Measurements from ENCODE around the gene MBOAT1.

DNA sequence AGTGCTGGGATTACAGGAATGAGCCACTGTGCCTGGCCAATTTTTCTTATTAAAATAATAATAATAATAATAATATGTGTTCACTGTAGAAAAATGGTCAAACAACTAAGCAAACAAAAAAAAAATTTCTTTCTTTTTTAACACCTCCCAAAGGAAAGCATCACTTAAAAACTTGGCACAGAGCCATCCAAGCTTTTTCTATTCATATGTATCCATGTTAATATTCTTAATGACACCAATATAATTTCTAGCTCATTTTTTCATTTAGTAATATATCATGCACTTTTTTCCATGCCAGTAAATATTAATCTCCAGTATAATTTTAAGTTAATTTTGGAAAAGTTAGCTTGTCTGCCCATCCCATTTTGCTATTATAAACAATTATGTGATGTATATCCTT is 101.8 kb downstream of the MBOAT1 start:
- TF ChIP-seq SP2 (CRISPR knock-in tag; IDR thresholded peaks at IDR 0.05): no peak
- no peak for TF ChIP-seq CREB1 (IDR thresholded peaks at IDR 0.05)
- no peak for TF ChIP-seq CREB1 (CRISPR knock-in tag; IDR thresholded peaks at IDR 0.05)
- TF ChIP-seq POLR2AphosphoS5 (IDR thresholded peaks at IDR 0.05; ENCODE audit: low read depth, low read length): no peak
- TF ChIP-seq CCDC6 (CRISPR knock-in tag; IDR thresholded peaks at IDR 0.05): no peak
- TF ChIP-seq, protein P1, sequence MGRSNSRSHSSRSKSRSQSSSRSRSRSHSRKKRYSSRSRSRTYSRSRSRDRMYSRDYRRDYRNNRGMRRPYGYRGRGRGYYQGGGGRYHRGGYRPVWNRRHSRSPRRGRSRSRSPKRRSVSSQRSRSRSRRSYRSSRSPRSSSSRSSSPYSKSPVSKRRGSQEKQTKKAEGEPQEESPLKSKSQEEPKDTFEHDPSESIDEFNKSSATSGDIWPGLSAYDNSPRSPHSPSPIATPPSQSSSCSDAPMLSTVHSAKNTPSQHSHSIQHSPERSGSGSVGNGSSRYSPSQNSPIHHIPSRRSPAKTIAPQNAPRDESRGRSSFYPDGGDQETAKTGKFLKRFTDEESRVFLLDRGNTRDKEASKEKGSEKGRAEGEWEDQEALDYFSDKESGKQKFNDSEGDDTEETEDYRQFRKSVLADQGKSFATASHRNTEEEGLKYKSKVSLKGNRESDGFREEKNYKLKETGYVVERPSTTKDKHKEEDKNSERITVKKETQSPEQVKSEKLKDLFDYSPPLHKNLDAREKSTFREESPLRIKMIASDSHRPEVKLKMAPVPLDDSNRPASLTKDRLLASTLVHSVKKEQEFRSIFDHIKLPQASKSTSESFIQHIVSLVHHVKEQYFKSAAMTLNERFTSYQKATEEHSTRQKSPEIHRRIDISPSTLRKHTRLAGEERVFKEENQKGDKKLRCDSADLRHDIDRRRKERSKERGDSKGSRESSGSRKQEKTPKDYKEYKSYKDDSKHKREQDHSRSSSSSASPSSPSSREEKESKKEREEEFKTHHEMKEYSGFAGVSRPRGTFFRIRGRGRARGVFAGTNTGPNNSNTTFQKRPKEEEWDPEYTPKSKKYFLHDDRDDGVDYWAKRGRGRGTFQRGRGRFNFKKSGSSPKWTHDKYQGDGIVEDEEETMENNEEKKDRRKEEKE (IDR thresholded peaks at IDR 0.05): no peak
- no peak for TF ChIP-seq ZNF816 (CRISPR knock-in tag; IDR thresholded peaks at IDR 0.05; ENCODE audit: borderline replicate concordance)
- no peak for TF ChIP-seq MZF1 (CRISPR knock-in tag; IDR thresholded peaks at IDR 0.05; ENCODE audit: borderline replicate concordance)
- TF ChIP-seq, protein P2, sequence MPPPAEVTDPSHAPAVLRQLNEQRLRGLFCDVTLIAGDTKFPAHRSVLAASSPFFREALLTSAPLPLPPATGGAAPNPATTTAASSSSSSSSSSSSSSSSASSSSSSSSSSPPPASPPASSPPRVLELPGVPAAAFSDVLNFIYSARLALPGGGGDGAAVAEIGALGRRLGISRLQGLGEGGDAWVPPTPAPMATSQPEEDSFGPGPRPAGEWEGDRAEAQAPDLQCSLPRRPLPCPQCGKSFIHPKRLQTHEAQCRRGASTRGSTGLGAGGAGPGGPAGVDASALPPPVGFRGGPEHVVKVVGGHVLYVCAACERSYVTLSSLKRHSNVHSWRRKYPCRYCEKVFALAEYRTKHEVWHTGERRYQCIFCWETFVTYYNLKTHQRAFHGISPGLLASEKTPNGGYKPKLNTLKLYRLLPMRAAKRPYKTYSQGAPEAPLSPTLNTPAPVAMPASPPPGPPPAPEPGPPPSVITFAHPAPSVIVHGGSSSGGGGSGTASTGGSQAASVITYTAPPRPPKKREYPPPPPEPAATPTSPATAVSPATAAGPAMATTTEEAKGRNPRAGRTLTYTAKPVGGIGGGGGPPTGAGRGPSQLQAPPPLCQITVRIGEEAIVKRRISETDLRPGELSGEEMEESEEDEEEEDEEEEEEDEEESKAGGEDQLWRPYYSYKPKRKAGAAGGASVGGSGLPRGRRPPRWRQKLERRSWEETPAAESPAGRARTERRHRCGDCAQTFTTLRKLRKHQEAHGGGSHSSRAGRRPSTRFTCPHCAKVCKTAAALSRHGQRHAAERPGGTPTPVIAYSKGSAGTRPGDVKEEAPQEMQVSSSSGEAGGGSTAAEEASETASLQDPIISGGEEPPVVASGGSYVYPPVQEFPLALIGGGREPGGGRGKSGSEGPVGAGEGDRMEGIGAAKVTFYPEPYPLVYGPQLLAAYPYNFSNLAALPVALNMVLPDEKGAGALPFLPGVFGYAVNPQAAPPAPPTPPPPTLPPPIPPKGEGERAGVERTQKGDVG (CRISPR knock-in tag; IDR thresholded peaks at IDR 0.05; ENCODE audit: borderline replicate concordance): no peak
- TF ChIP-seq, protein P3, sequence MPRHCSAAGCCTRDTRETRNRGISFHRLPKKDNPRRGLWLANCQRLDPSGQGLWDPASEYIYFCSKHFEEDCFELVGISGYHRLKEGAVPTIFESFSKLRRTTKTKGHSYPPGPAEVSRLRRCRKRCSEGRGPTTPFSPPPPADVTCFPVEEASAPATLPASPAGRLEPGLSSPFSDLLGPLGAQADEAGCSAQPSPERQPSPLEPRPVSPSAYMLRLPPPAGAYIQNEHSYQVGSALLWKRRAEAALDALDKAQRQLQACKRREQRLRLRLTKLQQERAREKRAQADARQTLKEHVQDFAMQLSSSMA (CRISPR knock-in tag; IDR thresholded peaks at IDR 0.05): no peak
- no peak for TF ChIP-seq STAT5B (CRISPR knock-in tag; IDR thresholded peaks at IDR 0.05)
- TF ChIP-seq FIP1L1 (IDR thresholded peaks at IDR 0.05; ENCODE audit: borderline replicate concordance, insufficient read depth, low read depth, low read length): no peak
- TF ChIP-seq SCMH1 (CRISPR knock-in tag; IDR thresholded peaks at IDR 0.05; ENCODE audit: borderline replicate concordance): no peak
- TF ChIP-seq ZIK1 (CRISPR knock-in tag; IDR thresholded peaks at IDR 0.05; ENCODE audit: borderline replicate concordance, low read depth): no peak
- TF ChIP-seq, protein P4, sequence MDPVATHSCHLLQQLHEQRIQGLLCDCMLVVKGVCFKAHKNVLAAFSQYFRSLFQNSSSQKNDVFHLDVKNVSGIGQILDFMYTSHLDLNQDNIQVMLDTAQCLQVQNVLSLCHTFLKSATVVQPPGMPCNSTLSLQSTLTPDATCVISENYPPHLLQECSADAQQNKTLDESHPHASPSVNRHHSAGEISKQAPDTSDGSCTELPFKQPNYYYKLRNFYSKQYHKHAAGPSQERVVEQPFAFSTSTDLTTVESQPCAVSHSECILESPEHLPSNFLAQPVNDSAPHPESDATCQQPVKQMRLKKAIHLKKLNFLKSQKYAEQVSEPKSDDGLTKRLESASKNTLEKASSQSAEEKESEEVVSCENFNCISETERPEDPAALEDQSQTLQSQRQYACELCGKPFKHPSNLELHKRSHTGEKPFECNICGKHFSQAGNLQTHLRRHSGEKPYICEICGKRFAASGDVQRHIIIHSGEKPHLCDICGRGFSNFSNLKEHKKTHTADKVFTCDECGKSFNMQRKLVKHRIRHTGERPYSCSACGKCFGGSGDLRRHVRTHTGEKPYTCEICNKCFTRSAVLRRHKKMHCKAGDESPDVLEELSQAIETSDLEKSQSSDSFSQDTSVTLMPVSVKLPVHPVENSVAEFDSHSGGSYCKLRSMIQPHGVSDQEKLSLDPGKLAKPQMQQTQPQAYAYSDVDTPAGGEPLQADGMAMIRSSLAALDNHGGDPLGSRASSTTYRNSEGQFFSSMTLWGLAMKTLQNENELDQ (CRISPR knock-in tag; IDR thresholded peaks at IDR 0.05; ENCODE audit: borderline replicate concordance): no peak

All from HepG2 (cell line).